GM12865 (cell line): ENCODE results near the gene TMEM239.

Source experiments
- DNase-seq: peaks from one replicate; pipeline ENCODE4 v3.0.0; 2010; ENCODE audit warnings: low read depth
- H3K4me3 ChIP-seq: 2 replicates; pipeline ENCODE4 v1.5.1; 2011; ENCODE audit warnings: mild to moderate bottlenecking, low read depth, low read length, control low read depth
- CTCF ChIP-seq: IDR thresholded peaks from 2 replicates; pipeline ENCODE4 v1.5.1; 2011; ENCODE audit warnings: low read length, control low read depth, low read depth, inconsistent platforms; ENCODE audit not compliant: insufficient read depth; ENCODE audit errors: missing control alignments

Gene TMEM239

GRCh38 chr20:2867081-2867864 lies 51.1 kb downstream of the TMEM239 start:
- no peak for DNase-seq
- H3K4me3 ChIP-seq = no peak overlapping the region
- TF ChIP-seq CTCF = no peak
